Breast epithelium (tissue), 3 donors: ENCODE data around the gene ZG16.

ENCODE experiments used
- POLR2A ChIP-seq: fragments of 450-650 bp; IDR thresholded peaks from one replicate; pipeline ENCODE4 v1.6.1; 2016; ENCODE audit warnings: antibody characterized with exemption, mild to moderate bottlenecking, moderate library complexity
- POLR2AphosphoS5 ChIP-seq, 3 donors: sonication (generic); formaldehyde crosslinking; IDR thresholded peaks; one replicate each; pipeline ENCODE4 v1.6.1; 2017; ENCODE audit warnings: antibody characterized with exemption in 3 of 3
- TF ChIP-seq, protein P1 (sequence below), 3 donors: fragments of 450-650 bp; IDR thresholded peaks; one replicate each; pipeline ENCODE4 v1.5.1; 2016 to 2017; ENCODE audit warnings: antibody characterized with exemption in 3 of 3, mild to moderate bottlenecking in 3 of 3, moderate library complexity in 3 of 3

DNA sequence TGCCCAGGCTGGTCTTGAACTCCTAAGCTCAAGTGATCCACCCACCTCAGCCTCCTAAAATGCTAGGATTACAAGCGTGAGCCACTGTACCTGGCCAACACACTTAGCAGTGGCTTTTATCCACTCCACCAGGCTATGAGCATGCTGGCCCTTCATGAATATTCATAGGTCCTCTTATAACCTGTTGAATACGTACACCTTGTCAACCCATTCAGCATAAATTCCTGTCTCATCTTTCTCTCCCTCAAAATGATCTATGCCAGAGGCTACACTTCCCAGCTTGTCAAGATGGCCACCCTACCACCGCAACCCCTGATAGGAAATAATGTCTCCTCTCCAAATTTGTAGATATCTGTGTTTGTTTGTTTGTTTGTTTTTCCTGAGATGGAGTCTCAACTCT lies 11.0 kb upstream of the ZG16 start:
- TF ChIP-seq POLR2A (no peak), POLR2AphosphoS5 (IDR thresholded peaks at IDR 0.05) (no peak)
- TF ChIP-seq, protein P1, sequence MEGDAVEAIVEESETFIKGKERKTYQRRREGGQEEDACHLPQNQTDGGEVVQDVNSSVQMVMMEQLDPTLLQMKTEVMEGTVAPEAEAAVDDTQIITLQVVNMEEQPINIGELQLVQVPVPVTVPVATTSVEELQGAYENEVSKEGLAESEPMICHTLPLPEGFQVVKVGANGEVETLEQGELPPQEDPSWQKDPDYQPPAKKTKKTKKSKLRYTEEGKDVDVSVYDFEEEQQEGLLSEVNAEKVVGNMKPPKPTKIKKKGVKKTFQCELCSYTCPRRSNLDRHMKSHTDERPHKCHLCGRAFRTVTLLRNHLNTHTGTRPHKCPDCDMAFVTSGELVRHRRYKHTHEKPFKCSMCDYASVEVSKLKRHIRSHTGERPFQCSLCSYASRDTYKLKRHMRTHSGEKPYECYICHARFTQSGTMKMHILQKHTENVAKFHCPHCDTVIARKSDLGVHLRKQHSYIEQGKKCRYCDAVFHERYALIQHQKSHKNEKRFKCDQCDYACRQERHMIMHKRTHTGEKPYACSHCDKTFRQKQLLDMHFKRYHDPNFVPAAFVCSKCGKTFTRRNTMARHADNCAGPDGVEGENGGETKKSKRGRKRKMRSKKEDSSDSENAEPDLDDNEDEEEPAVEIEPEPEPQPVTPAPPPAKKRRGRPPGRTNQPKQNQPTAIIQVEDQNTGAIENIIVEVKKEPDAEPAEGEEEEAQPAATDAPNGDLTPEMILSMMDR (IDR thresholded peaks at IDR 0.05), result no peak
